ENCODE data around the gene POC1B.

GRCh38 chr12:89544681-89545184 lies 18.9 kb upstream of the POC1B start:
- TF ChIP-seq, protein P1, sequence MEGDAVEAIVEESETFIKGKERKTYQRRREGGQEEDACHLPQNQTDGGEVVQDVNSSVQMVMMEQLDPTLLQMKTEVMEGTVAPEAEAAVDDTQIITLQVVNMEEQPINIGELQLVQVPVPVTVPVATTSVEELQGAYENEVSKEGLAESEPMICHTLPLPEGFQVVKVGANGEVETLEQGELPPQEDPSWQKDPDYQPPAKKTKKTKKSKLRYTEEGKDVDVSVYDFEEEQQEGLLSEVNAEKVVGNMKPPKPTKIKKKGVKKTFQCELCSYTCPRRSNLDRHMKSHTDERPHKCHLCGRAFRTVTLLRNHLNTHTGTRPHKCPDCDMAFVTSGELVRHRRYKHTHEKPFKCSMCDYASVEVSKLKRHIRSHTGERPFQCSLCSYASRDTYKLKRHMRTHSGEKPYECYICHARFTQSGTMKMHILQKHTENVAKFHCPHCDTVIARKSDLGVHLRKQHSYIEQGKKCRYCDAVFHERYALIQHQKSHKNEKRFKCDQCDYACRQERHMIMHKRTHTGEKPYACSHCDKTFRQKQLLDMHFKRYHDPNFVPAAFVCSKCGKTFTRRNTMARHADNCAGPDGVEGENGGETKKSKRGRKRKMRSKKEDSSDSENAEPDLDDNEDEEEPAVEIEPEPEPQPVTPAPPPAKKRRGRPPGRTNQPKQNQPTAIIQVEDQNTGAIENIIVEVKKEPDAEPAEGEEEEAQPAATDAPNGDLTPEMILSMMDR (conservative IDR thresholded peaks at IDR 0.05), result no peak
- TF ChIP-seq ZFX (IDR thresholded peaks at IDR 0.05), result no peak
